Kidney (tissue), 14 donors: ENCODE results near the gene SUMO3. TPM values are rescaled to one million over a fixed set of nuclear protein-coding genes. Genes with fewer than 3 reads are reported as not detected.

Source experiments
- DNase-seq, 5 donors: peaks; one replicate each; pipeline ENCODE4 v3.0.0-alpha.2; 2013 to 2020
- FAIRE-seq: peaks from 2 replicates; lab custom pipeline; 2012; peaks lifted over from hg19 to GRCh38; lab: Jason Lieb, UNC
- H3K27ac ChIP-seq, 2 donors: one replicate each; pipeline ENCODE4 v1.7.0; 2013; ENCODE audit warnings: low read depth in 2 of 2, low read length in 2 of 2, inconsistent platforms in 1 of 2
- H3K27me3 ChIP-seq: one replicate; pipeline ENCODE4 v1.7.1; 2013; ENCODE audit warnings: low read length, inconsistent platforms; ENCODE audit not compliant: control insufficient read depth, insufficient read depth
- H3K36me3 ChIP-seq, 3 donors: one replicate each; pipeline versions ENCODE4 v1.7.0 to v1.7.1; 2013; ENCODE audit warnings: low read length in 3 of 3, control low read depth in 1 of 3, inconsistent platforms in 1 of 3; ENCODE audit not compliant: insufficient read depth in 3 of 3, control insufficient read depth in 2 of 3
- H3K4me1 ChIP-seq, 3 donors: one replicate each; pipeline versions ENCODE4 v1.7.0 to v1.7.1; 2013; ENCODE audit warnings: low read length in 3 of 3, inconsistent platforms in 1 of 3, low read depth in 1 of 3; ENCODE audit not compliant: control insufficient read depth in 2 of 3, insufficient read depth in 2 of 3
- H3K4me3 ChIP-seq, 3 donors: one replicate each; pipeline versions ENCODE4 v1.7.0 to v1.8.1; 2013; ENCODE audit warnings: low read length in 3 of 3, control low read depth in 1 of 3, inconsistent platforms in 1 of 3
- H3K9ac ChIP-seq, 3 donors: one replicate each; pipeline versions ENCODE4 v1.7.0 to v1.7.1; 2013; ENCODE audit warnings: low read length in 3 of 3, control low read depth in 1 of 3, inconsistent platforms in 1 of 3
- H3K9me3 ChIP-seq, 3 donors: one replicate each; pipeline versions ENCODE4 v1.7.0 to v1.7.1; 2013; ENCODE audit warnings: low read length in 3 of 3, control low read depth in 1 of 3, inconsistent platforms in 1 of 3; ENCODE audit not compliant: control insufficient read depth in 2 of 3, insufficient read depth in 1 of 3
- intact Hi-C: fragments of 100-400 bp; cut with DNase I; formaldehyde crosslinking; loops from one replicate; pipeline ENCODE4 v1.11.1; 2022
- polyA plus RNA-seq: library from polyadenylated mRNA; stranded (reverse); fragments of 350-450 nt; fragmentation: Illumina TruSeq; extraction: RNeasy Lipid Tissue Mini Kit (QIAGEN cat#74804); gene quantifications from one replicate; pipeline ENCODE4 v1.2.3, GENCODE V29; 2014; ENCODE audit warnings: low read depth, low replicate concordance; ENCODE audit not compliant: insufficient read depth
- total RNA-seq: library from RNA; stranded (reverse); fragmentation: NEBNext Ultra II Directional; extraction: Animal tissue kit (Norgen Biotek cat#: 25700); gene quantifications from one replicate; pipeline ENCODE4 v1.2.1, GENCODE V29; 2021
- TF ChIP-seq, protein P1 (sequence below): IDR thresholded peaks from 3 replicates; pipeline ENCODE4 v1.5.1; 2012; ENCODE audit warnings: mild to moderate bottlenecking, moderate library complexity, borderline replicate concordance; ENCODE audit not compliant: insufficient read depth; ENCODE audit errors: extremely low read depth
- donor health status: control.
- donor health status: control.
- donor health status: control.
- donor health status: control.
- donor health status: control.
- donor health status: DM: yes; HTN: yes; CAD: no.
- donor health status: Normal renal cell carcinoma (clear cell type).

SUMO3 gene
- total and polyA plus RNA-seq, 2 donors from 2014 or later, result 88.6 to 89.9 TPM

DNA sequence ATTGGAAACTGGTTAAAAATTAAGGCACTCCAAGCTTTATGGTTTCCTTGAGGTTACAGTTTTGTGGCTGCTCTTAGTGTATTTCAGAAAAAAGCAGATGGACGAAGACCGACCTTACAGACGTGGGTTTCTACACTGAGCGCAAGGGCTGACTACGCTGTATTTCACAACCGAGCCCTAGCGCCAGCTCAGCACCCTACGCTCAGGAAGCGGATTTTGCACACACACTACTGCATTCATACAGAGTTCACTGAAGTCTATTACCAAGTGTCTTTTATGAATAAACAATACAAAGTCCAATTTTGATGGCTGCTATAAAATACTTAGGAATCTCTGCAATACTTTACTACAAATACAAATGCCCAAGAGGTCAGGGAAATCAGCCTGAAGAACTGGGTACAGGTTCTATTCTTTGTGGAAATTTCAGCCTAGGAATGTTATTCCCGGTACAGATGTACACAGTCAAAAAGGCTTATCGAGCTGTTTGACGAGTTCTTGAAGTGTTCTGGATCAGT, 31.8 kb upstream of the SUMO3 start:
- TF ChIP-seq, protein P1, sequence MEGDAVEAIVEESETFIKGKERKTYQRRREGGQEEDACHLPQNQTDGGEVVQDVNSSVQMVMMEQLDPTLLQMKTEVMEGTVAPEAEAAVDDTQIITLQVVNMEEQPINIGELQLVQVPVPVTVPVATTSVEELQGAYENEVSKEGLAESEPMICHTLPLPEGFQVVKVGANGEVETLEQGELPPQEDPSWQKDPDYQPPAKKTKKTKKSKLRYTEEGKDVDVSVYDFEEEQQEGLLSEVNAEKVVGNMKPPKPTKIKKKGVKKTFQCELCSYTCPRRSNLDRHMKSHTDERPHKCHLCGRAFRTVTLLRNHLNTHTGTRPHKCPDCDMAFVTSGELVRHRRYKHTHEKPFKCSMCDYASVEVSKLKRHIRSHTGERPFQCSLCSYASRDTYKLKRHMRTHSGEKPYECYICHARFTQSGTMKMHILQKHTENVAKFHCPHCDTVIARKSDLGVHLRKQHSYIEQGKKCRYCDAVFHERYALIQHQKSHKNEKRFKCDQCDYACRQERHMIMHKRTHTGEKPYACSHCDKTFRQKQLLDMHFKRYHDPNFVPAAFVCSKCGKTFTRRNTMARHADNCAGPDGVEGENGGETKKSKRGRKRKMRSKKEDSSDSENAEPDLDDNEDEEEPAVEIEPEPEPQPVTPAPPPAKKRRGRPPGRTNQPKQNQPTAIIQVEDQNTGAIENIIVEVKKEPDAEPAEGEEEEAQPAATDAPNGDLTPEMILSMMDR, result no peak
- Histone ChIP-seq H3K9me3 (no peaks in the 10 kb centered on the region), H3K27ac (peak overlapping the region in 1 of 2 donors; percentile 20), H3K4me3 (no peak overlapping the region), H3K4me1 (peaks cover 0 to 23% (median 19%) of the 10 kb centered on the region in 3 donors), H3K9ac (no peak overlapping the region), H3K36me3 (peaks cover 0 to 30% (median 19%) of the 10 kb centered on the region in 3 donors), H3K27me3 (no peaks in the 10 kb centered on the region)
- FAIRE-seq, result no peak
- no peak for DNase-seq
- intact Hi-C loops, result no loop called here

DNA sequence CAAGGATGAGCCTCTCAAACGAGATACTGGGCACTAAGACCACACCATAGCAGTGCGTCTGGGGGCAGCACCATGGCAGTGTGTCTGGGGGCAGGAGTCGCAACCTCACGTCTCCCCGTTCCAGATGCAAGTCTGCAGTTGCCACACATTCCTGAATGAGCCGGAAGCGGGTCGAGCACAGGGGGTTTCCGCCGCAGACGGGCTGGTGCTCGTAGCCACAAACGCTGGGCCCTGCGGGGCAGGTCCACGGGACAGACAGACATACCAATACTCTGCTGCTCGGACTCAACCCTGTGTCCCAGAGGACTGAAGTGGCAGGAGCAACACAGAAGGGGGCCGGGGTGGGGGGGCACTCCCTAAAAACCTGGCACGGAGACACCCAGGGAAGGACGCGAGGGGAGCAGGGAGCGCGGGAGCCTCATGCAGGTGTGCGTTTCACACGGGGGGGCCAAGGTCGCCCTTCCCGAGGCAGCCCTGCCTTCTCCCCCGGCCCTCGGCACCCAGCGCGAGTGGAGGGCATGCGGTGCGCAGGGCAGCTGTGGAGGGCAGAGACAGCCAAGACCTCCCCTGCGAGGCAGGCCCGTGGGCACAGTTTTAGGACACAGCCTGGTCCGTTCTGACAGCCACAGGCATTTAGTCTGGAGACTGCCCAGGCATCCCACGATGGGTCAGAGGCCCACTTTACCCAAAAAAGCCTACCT, 31.1 kb upstream of the SUMO3 start:
- H3K27ac ChIP-seq, result peak overlapping the region in 1 of 2 donors; percentile 20
- no peaks in the 10 kb centered on the region for H3K27me3 ChIP-seq
- H3K4me1 ChIP-seq, result peaks cover 0 to 23% (median 19%) of the 10 kb centered on the region in 3 donors
- intact Hi-C loops, result no loop called here
- H3K36me3 ChIP-seq, result peaks cover 0 to 23% (median 16%) of the 10 kb centered on the region in 3 donors
- no peak overlapping the region for H3K9ac ChIP-seq
- DNase-seq (peak in 1 of 5 donors; percentile 69), FAIRE-seq (no peak)
- no peaks in the 10 kb centered on the region for H3K9me3 ChIP-seq
- H3K4me3 ChIP-seq, result no peak overlapping the region
- TF ChIP-seq, protein P1, result no peak

DNA sequence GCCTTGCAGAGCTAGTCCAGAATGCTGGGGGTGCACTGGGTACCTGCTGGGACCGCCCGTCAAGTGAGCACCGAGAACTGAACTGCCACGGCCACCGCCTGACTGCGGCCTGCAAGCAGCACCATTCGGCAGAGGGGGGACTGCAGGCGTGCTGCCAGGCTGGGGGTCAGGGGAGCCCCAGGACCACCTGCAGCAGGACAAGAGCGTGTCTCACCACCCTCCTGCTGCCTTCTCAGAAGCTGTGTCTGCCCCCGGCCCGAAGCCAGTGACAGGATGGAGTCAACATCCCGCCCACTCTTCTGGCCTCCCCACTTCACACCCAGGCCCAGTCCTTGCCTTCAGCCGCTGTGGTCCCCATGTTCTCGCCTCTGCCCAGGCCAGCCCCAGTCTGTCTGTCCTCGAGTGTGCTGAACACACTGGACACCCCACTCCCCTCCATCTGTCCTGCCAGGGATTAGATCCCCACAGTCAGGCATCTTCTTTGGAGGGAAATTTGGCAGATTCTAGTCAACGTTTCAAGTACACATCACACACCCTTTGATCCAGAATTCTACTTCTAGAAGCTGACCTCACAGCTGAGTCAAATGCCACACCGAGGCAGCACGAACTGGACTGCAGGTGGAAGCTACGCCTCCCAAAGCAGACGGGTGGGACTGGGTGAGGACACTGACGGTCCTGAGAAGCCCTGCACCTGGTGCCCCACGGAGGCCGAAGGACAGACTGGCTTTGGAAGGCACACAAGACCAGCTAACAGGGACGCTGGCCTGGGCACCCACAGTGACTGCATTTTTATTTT, 29.6 kb upstream of the SUMO3 start:
- H3K9me3 ChIP-seq, result no peaks in the 10 kb centered on the region
- no peak overlapping the region for H3K4me3 ChIP-seq
- TF ChIP-seq, protein P1, result no peak
- H3K4me1 ChIP-seq, result peaks cover 0 to 23% (median 19%) of the 10 kb centered on the region in 3 donors
- H3K36me3 ChIP-seq, result peaks cover 0 to 23% (median 13%) of the 10 kb centered on the region in 3 donors
- FAIRE-seq, result no peak
- H3K27me3 ChIP-seq, result no peaks in the 10 kb centered on the region
- H3K9ac ChIP-seq, result no peak overlapping the region
- intact Hi-C loops, result no loop called here
- DNase-seq, result peak in 1 of 5 donors; percentile 62
- H3K27ac ChIP-seq, result no peak overlapping the region
